ENCODE measurements around the gene BHLHE23. TPM values are rescaled to one million over a fixed set of nuclear protein-coding genes. Genes with fewer than 3 reads are reported as not detected.
"Not testable (repeated sequence)": the region's sequence is repeated elsewhere in the genome, so short reads cannot be mapped to it uniquely, and the experiment has no call there.

The BHLHE23 gene
- total RNA-seq, 4 donors from 2014 or later, result not detected

DNA sequence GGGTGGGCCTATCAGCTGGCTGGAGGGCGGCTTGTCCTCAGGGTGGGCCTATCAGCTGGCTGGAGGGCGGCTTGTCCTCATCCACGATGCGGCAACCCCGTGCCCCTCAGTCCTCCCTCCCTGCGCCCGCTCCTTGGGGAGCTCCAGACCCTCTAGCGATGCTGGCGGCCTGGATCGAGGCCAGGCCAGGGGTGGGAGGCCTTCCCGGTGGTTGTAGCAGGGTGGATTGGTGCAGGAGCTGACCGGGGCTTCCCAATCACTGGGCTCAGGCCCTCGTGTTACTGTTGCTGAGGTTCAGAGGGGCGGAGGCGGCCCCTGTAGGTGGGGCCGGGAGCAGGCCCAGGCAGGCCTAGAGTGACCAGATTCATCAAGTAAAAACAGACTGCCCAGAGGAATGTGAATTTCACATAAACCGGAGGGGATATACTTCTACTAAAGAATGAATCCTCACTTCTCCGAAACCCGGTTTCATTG is 45.4 kb downstream of the BHLHE23 start:
- no peak for DNase-seq
- 71 to 84% methylated on average over 17 to 18 of the region's 19 CpGs for WGBS, 2 donors

DNA sequence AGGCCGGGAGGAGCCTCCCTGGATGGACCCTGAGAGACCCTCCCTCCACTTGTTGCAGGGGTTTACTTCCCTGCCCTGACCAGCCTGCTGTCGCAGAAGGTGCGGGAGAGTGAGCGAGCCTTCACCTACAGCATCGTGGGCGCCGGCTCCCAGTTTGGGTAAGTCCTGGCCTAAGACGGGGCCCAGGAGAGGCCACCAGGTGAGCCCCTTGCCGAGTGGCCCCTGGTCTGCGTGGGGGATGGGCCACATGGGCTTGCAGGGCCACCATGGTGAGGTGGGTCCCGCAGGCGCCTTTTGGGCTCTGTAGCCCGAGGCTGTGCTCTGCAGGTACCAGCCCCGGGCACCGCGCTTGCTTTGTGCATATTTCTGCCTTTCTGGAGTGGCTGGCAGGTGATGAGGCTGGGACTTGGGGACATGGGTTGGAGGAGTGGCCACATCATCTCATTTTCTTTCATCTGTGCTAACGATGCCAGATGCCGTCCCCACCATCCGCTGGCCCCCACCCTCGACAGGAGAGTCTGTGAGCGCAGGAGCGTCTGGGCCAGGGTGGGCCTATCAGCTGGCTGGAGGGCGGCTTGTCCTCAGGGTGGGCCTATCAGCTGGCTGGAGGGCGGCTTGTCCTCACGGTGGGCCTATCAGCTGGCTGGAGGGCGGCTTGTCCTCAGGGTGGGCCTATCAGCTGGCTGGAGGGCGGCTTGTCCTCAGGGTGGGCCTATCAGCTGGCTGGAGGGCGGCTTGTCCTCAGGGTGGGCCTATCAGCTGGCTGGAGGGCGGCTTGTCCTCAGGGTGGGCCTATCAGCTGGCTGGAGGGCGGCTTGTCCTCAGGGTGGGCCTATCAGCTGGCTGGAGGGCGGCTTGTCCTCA is 46.1 kb downstream of the BHLHE23 start:
- WGBS, 2 donors, result 88 to 100% methylated on average over 2 to 20 of the region's 31 CpGs
- H3K27me3 ChIP-seq; H3K4me3 ChIP-seq (replicated peaks in 1 of 3); H3K4me1 ChIP-seq; H3K9me3 ChIP-seq; H3K27ac ChIP-seq; DNase-seq; intact Hi-C loops (cut with DNase I); H3K36me3 ChIP-seq: not testable (repeated sequence)

More for the DNA sequence above, 45.4 kb downstream of the BHLHE23 start:
- TF ChIP-seq POLR2A (IDR thresholded peaks at IDR 0.05), result no peak
- TF ChIP-seq, protein P1, sequence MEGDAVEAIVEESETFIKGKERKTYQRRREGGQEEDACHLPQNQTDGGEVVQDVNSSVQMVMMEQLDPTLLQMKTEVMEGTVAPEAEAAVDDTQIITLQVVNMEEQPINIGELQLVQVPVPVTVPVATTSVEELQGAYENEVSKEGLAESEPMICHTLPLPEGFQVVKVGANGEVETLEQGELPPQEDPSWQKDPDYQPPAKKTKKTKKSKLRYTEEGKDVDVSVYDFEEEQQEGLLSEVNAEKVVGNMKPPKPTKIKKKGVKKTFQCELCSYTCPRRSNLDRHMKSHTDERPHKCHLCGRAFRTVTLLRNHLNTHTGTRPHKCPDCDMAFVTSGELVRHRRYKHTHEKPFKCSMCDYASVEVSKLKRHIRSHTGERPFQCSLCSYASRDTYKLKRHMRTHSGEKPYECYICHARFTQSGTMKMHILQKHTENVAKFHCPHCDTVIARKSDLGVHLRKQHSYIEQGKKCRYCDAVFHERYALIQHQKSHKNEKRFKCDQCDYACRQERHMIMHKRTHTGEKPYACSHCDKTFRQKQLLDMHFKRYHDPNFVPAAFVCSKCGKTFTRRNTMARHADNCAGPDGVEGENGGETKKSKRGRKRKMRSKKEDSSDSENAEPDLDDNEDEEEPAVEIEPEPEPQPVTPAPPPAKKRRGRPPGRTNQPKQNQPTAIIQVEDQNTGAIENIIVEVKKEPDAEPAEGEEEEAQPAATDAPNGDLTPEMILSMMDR (IDR thresholded peaks at IDR 0.05), result no peak
- Histone ChIP-seq H3K4me1 (no peaks in the 10 kb centered on the region), H3K27me3 (no peaks in the 10 kb centered on the region), H3K9me3 (no peaks in the 10 kb centered on the region), H3K36me3 (no peaks in the 10 kb centered on the region), H3K4me3 (replicated peaks in 1 of 3) (no peak overlapping the region), H3K27ac (no peak overlapping the region)
- intact Hi-C loops (cut with DNase I), result no loop called here

DNA sequence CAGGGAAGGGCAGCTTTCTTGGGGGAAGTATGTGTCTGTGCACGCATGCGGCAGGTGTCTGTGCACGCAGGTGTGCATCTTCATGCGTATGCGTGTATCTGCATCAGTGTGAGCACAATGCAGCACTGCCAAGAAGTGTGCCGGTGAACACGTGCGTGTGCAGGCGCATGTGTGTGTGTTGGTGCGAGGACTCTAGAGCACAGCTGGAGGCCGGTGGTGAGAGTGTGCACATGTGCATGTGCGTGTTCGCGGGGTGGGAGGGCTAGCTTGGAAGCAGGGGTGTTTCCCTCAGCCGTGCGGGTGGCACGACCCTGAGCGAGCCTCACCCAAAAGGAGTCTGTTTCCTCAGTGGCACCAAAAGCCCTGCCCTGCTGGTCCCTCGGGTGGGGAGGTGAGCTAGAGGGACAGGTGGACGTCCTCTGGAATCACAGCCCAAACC is 46.7 kb downstream of the BHLHE23 start:
- H3K9me3 ChIP-seq, result no peaks in the 10 kb centered on the region
- no peaks in the 10 kb centered on the region for H3K36me3 ChIP-seq
- intact Hi-C loops (cut with DNase I), result no loop called here
- no peak overlapping the region for H3K27ac ChIP-seq
- no peak overlapping the region for H3K4me3 ChIP-seq (replicated peaks in 1 of 3)
- TF ChIP-seq, protein P1 (IDR thresholded peaks at IDR 0.05), result no peak
- no peak for TF ChIP-seq POLR2A (IDR thresholded peaks at IDR 0.05)
- DNase-seq, result no peak
- H3K27me3 ChIP-seq, result no peaks in the 10 kb centered on the region
- WGBS, 2 donors, result 90 to 92% methylated on average over 16 to 20 of the region's 20 CpGs
- peaks cover 0 to 10% of the 10 kb centered on the region in 2 donors for H3K4me1 ChIP-seq

DNA sequence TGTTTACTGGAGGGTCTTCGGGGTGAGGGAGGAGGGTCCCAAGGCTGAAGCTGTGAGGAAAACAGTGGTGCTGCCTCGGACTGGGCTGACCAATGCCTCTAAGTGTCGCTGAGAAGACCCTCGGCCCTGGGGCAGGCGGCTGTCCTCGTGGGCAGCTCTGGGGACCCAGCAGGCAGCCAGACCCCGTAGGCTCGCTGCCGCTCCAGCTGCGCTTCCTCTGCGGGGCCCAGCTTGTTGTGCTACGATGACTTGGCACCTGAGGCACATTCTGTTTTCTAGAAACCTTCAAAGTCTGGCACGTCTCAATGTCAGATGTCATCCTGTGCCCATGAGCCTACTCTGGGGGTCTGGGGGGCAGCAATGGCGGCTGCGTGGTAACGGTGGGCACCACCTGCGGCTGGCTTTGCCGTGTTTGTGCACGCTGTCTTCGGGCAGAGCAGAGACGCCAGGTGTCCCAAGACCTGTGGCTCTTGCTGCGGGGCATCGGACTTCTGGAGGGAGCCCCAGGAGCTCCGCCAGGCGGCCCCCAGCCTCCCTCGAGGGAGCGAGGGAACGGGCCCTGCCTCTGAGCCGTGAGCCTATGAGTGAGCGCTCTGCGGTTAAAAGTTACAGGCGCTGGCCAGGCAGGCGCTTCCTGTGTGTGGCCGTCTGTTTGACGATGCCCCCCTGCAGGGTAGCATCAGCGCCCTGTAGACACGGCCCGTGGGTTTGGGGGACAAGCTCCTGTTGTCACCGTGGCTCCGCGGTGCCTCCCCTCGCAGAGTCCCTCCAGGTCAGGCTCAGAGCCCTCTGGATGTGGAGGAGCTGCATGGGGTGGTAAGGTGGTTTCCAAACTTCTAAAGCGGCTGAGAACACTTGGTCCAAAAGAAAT is 47.4 kb downstream of the BHLHE23 start:
- Histone ChIP-seq H3K27me3 (no peaks in the 10 kb centered on the region), H3K4me3 (replicated peaks in 1 of 3) (no peak overlapping the region), H3K4me1 (peaks cover 3 to 16% of the 10 kb centered on the region in 2 donors), H3K9me3 (no peaks in the 10 kb centered on the region), H3K27ac (no peak overlapping the region), H3K36me3 (no peaks in the 10 kb centered on the region)
- 76 to 80% methylated on average over 20 to 22 of the region's 43 CpGs for WGBS, 2 donors
- TF ChIP-seq, protein P1 (IDR thresholded peaks at IDR 0.05), result no peak
- no peak for TF ChIP-seq POLR2A (IDR thresholded peaks at IDR 0.05)
- DNase-seq, result no peak
- intact Hi-C loops (cut with DNase I), result no loop called here

DNA sequence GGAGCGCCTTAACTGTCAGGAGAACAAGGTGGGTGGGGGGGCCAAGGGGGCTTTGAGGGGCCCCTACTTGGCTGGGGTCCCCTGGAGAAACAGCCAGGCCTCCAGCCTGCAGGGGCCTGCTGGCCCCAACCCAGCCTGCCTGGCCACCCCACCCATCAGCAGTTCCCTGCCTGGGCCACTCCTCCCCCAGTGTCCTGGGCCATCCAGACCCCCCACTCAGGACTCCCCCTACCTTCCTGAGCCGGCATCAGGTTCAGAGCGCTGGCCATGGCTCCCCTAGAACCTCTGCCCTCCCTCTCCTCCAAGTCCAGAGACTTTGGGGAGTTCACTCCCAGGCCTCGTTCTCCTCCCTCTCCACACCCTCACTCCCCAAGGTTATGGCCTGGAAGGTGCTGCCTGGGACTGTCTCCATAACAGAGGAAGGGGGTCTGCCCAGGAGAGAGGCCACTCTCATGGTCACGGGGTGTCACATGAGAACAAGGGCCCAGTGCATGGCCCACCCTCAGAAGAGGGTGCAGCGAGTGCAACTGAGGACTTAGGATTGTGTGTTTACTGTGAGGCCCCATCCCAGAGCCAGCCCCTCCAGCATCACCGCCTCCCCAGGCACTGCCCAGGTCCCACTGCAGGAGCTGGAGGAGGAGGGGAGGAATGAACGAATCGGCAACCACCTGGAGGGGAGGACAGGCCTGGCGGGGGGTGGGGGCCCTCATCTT is 48.2 kb downstream of the BHLHE23 start:
- Histone ChIP-seq H3K4me3 (replicated peaks in 1 of 3) (no peak overlapping the region), H3K36me3 (no peaks in the 10 kb centered on the region), H3K4me1 (peaks cover 11 to 23% of the 10 kb centered on the region in 2 donors), H3K27ac (no peak overlapping the region), H3K27me3 (no peaks in the 10 kb centered on the region), H3K9me3 (no peaks in the 10 kb centered on the region)
- intact Hi-C loops (cut with DNase I), result no loop called here
- 82 to 86% methylated on average over 8 to 9 of the region's 10 CpGs for WGBS, 2 donors
- TF ChIP-seq POLR2A (IDR thresholded peaks at IDR 0.05), result no peak
- TF ChIP-seq, protein P1 (IDR thresholded peaks at IDR 0.05), result no peak
- no peak for DNase-seq

Data from thyroid gland (tissue), 4 donors.